Endothelial cell of hepatic sinusoid (primary cell): ENCODE data around the gene FAM234A.
"Not testable (repeated sequence)": the region's sequence is repeated elsewhere in the genome, so short reads cannot be mapped to it uniquely, and the experiment has no call there.

Source experiments
- in situ Hi-C: cut with HindIII; loops from 2 replicates; pipeline ENCODE4 v1.10.0; 2017; ENCODE audit warnings: low sequenced_read_pairs

The FAM234A gene

DNA sequence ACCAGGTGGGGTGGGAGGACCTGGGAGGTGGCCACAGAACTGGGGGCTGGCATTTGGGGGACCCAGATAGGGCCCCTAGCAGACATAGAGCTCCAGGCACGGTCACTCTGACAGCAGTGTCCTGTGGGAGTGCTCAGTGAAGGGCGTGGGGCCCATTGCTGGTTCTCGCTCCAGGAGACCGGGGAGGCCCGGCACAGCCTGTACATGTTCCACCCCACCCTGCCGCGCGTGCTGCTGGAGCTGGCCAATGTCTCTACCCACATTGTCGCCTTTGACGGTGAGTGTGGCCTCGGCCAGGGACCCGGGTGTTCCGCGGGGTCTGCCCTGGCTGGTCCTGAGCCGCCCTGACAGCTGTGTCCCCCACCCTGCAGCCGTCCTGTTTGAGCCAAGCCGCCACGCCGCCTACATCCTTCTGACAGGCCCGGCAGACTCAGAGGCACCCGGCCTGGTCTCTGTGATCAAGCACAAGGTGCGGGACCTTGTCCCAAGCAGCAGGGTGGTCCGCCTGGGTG, 29.9 kb downstream of the FAM234A start:
- in situ Hi-C loops: no loop called here

DNA sequence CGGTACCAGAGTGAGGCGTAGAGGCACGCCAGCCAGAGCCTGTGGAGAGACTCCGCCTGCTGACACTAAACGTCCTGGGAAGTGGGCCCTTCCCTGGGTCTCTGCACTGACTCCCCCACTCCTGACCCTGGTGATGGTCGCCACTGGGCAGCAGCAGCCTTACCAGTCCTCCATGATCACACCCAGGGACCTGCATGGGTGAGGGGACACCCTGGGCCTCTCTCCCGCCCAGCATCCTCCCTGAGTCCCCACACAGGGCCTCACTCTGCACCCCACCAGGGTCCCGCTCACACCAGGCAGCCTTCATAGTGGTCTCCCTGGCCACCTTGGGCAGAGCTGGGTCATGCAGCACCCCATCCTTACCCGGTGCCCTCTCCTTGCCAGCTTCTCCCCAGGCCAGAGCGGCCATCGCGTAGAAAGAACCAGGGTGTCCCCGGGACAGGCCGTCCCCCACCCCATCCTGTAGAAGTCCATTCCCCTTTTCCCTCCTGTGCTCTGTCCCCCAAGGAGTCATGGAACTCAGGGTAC, 30.4 kb downstream of the FAM234A start:
- in situ Hi-C loops: no loop called here

DNA sequence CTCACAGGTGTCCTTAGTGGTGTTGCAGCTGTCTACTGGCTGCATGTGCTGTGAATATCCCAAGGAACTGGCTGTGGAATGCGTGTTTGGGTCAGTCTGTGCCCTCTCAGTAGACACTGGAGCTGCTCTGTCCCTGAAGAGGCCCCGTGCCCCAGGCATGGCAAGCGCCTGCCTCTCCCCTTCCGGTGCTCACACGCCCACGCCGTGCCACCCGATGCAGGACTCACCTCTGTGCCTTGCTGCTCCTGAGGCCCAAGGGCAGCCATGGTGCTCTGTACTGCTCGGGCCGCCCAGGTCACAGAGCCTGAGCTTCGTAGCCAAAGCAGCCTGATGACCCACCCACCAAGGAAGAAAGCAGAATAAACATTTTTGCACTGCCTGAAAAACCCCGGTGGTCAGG, 31.1 kb downstream of the FAM234A start:
- in situ Hi-C loops: no loop called here

DNA sequence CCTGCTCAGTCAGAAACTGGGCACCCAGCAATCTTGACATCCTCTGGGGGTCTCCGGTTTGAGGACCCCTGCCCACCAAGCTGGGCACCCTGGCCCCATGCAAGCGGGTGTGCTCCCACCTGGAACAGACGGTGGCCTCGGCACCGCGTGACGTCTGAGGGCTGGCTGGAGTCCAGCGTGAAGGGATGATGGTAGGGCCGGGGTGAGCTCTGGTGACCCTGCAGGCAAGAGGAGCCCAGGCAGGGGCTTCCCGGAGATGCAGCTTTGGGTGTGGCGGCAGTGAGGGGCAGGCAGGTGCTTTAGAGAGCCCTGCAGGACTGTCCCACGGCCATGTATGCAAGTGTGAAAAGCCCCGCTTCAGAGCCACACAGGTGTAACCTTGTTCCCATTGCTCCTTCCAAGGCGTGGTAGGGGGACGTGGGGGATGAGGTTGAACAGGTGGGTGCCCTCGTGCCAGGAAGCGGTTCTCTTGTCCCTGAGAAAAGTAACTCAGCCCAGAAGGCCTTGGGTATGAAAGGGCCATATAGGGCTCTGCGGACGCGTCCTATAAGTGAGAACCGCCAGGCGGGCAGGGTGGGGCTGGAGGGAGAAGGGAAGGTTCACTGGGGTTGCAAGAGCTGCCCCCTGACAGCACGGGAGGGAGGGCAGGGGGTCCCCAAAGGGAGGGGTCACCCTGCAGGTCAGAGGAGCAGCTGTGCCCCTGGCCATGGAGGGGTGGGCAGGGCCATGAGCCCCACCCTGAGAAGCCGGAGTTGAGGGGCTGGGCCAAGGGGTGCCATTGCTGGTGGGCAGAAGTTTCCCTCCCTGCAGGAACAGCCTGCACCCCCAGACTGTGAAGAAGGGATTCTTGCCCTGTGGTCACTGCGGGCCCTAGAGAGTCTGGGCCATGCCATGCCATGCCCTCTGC, 31.9 kb downstream of the FAM234A start:
- in situ Hi-C loops: no loop called here

DNA sequence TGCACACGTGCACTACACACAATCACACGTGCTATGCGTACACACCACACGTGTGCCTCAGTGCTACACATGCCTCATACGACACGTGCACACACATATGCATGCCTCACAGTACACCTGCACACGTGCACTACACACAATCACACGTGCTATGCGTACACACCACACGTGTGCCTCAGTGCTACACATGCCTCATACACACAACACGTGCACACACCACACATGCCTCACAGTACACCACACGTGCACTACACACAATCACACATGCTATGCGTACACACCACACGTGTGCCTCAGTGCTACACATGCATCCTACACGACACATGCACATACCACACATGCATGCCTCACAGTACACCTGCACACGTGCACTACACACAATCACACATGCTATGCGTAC, 32.9 kb downstream of the FAM234A start:
- in situ Hi-C loops: not testable (repeated sequence)

DNA sequence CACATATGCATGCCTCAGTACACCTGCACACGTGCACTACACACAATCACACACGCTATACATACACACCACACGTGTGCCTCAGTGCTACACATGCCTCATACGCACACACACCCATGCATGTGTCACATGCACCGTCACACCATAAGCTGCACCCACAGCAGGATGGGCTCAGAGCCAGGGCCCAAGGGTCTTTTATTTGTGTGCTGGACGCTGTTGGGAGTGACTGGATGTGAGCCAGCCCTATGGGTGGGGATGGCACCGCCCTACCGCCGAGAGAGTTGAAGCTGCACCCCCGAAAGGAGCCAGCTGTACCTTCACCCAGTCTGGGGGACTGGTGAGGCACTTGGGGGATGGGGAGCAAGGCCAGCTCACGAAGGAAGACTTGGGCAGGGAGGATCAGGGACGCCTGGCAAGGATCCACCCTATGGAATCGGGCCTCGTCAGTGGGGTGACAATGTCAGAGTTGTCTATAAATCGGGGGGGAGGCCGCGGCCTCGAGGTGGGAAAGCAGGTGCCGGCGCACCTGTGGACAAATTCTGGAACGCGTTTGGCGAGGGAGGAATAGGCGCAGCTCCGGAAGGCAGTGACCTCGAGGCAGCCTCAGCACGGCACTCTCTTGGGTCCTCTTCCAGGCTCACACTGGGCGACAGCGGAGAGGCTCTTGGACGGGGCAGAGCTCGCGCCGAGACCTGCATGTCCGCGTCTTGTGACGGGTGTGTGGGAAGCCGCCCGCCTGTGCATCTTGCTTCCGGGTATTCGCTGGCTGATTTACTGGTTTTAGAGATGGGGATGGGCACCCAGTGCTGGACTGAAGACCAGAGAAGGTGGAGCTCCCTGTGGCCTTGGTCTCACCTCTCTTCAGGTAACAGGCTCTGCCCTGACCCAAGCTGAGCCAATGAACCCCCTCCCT, 33.8 kb downstream of the FAM234A start:
- in situ Hi-C loops: no loop called here

DNA sequence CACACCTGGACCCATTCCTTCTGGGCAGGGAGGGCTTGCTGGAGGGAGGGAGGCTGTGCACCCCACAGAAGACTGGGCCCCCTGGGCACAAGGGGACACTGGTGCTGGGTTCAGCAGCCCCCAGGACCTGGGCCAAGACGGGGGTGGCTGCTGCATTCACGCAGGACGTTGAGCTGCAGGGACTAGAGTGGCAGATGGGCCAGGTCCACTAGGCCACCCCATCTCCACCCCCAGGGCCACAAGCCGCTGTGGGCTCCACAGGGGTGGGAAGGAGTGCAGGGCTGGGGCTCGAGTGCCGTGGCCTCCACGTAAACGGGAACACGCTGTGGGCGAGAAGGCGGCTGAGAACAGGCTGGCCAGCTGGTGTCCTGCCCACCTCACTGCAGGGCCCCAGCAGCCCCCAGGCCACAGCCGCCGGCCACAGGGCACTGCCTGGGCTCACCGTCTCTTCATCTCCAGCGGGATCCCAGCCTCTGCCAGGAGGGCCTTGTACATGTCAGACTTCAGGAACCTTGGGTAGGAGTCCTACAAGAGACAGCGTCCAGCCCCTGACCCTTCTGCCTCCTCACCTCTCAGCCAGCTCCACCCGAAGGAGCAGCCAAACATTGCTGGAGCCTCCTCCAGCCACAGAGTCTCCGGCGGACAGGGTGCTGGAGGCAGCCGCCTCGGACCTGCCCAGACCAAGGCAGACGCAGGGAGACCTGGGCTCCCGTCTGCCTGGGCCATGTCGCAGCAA, 34.6 kb downstream of the FAM234A start:
- in situ Hi-C loops: no loop called here

DNA sequence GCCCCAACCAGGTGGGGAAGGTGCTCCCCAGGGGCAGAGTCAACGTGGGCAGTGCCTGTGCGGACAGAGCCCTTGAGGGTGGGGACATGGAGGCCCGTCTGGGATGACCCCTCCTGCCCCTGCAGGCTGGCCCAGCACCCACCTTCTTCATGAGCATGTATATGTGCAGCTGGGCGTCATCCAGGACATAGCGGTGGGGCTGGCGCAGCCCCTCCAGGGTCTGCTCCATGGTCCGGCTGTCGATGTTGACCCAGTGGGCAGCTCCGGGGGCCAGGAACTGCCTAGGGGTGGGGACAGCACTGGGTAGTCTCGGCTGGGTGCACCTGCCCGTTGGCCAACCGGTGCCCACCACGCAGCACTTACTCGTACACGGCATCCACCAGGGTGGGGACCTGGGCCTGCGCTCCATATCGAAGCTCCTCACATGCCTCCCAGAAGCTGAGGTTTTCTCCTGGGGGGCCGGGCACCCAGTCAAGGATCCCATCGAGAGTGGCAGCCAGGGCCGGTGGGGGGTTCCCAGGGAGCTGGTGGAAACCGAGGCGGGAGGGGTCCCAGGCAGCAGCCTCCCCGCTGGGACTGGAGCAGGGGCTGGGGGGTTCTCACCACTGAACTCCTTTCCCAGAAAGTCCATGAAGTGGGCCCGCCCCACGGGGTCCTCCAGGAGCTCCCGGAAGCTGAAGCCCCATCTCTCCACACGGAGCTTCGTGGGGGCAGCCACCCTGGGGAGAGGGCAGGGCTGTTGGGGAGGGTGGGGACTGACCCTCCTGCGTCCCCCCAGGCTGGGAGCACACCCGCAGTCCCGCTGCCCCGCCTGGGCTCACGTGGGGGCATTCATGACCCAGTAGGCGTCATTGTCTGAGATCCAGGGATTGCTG, 36.0 kb downstream of the FAM234A start:
- in situ Hi-C loops: no loop called here

DNA sequence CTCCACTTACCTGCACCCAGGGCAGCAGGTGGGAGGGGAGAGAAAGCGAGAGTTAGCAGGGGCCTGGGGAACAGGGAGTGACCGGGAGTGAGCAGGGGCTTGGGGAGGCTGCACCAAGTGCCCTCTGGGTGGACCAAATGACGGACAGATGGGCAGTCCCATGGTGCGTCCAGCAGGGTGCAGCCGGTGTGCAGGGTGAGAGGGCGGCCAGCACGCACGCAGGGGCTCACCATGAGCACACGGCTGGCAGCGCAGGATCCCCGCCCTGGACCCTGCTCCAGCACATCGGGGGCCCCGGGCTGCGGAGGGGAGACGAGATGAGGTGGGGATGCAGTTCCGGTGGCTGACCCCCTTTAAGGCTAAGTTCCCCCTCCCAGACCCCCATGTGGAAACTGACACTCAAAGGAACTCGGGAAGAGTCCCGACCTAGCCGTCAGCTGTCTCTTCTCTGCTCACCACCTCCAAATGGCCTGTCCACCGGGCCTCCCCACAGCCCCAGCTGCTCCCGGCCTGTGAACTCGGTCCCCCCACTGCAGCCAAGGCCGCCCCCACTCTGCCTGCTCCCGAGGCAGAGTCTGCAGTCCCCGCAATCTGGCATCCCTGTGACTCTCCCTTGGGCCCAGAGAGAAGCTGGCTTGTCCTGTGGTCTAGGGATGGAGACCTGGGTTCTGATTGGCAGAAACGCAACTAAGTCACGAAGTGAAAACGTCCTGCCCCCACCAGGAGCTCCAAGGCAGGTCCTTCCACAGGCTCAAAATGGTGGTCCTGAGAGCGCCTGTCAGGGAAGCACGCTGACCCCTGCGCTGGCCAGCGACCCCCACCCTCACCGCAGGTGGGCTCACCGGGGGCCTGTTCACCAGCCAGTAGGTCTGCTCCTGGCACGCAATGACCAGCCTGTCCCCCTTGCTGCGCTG, 38.3 kb downstream of the FAM234A start:
- in situ Hi-C loops: no loop called here

DNA sequence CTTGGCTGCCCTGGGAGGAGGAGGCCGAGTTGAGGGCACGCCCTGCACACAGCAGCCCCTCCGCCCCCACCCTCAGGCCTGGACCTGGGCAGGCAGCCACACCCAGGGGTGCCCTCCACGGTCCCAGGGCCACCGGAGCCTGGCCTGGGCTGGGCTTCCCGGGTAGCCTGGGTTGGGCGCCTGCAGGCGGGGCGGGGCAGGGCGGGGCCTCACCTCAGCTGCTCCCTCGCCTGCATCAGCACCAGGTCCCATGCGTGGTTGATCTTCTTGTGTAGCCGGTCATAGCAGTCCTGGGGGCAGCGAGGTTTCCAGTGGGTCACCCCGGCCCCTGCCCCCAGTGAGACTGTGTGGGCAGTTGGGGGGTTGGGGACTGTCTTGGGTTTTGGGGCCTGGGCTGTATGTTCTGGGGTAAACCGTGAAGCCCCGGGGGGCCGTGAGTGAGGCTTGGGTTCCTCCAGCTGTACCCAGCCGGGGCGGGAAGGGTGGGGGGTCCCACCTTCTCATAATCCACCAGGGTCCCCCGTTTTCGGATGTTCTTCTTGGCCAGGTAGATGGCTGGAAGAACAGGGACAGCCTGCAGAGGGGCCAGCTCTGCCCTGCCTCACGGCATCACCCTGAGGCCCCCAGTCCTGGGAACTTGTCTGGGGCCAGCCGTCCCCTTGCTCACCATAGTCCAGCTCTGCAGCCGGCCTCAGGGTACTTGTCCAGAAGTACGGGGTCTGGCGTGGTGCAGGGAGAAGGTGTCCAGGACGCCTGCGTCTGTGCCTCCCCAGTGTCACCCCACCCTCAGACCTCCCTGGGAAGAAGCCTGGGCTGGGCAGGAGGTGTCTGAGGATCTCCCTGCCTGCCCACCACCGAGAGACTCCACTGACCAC, 39.2 kb downstream of the FAM234A start:
- in situ Hi-C loops: no loop called here

DNA sequence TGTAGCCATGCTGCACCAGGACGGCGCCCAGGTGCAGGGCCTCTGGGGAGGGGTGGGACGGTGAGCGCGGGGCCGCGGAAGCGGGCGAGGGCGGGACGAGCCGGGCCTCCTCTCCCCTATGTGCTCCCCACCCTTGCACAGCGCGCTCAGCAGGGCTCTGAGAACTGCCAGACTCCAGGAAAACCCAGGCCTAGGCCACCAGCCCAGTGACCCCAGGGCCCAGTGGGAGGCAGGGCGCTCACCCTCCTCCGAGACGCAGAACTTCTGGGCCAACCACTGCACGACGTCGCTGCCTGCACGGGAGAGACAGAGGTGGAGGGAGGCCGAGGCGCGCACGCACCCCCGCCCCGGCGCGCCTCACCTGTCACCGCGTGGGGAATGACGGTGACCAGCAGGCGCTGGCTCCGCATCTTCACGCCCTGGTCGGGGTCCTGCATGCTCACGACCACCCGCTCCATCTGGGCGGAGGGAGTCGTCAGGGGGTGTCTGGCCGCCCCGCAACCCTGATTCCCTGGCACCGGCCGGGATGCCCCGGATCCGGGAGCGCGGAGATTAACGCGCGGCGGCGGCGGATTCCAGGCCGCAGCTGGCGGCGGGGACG, 40.5 kb downstream of the FAM234A start:
- in situ Hi-C loops: no loop called here

DNA sequence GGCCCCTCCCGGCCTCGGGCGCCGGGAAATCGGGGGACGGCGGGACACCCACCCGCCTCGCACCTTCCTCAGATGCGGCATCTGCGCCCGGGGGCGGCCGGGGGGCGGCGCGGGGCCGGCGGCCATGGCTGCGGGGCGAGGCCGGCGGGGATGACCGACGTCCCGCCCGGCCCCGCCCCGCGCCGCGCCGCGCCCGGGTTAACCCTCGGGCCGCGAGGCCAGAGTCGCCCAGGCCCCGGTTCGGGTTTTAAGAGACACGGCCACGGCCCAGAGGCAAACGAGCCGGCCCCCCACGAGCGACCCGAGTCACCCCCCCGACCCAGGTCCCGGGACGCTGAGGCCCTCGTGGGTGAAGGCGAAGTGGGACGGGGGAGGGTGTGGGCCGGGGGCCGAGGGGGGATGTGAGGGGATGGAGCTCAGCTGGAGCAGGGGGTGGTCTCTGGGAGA, 41.2 kb downstream of the FAM234A start, which contains the start of gene RGS11:
Gene RGS11, minus strand, starts transcription at position 159 of the 447 bp plus-strand sequence. Its CDS starts 33 bp downstream, at position 126.
- in situ Hi-C loops: no loop called here

DNA sequence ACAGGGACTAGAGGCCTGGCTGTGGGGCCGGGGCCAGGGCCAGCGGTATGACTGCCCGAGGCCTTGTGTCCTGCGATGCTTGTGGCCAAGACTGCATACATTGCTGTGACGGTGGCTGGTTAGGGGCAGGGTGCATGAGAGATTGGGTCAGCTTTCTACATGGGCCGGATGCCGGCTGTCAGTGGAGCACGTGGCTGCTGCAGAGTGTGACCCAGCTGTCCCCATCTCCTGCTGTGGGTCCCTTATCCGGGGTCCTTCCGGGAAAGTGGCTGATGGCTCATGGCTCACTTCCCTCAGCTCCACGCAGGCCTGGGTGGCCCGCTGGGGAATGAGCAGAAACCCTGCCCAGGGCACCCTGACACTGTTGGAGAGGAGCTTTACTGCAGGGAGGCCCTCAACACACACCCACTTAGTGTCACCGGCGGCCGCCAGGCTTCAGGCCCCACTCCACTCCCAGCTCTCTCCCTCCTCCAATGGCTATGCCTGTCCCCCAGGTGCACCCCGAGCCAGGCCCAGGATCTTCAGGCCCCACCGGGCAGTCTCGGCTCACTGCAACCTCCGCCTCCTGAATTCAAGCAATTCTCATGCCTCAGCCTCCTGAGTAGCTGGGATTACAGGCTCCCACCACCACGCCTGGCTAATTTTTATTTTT, 41.9 kb downstream of the FAM234A start:
- in situ Hi-C loops: no loop called here

DNA sequence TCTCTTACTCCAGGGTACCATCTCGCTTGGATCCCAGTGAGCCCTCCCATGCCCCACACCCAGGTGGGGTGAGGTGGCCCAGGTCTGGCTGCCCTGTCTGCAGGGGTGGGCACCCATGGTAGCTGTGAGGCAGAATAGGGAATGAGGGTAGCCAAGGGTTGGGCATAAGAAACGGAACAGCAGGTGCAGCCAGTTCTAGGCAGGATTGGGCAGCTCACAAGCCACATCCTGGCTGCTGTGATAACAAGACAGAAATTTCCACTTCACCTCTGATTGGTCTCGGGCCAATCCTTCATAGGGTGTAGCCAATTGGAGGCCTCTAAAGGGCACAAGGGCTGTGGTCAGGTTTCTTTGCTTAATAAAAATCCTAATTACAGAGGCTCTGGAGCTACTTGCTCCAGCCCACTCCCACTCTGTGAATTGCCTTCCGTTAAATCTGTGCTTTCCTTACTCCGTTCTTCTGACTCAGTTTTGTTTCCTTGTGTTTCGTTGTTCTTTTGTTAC, 44.3 kb downstream of the FAM234A start:
- in situ Hi-C loops: no loop called here

DNA sequence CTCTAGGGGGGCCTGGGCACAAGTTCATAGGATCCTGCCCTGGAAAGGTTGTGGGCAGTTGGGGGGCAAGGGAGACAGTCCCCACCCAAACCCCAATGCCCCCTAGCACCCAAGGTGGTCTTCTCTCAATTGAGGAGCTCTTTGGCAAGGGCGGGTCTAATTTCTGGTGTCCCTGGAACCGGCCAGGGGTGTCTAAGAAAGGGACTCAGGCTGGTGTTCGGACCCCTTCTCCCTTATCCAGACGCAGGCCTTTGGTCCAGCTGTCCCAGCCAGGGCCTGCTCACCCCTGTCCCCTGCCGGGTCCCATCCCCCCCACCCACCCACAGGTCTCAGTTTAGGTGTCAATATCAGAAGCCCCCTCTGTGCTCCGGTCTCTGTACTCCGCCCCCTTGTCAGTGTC, 44.9 kb downstream of the FAM234A start:
- in situ Hi-C loops: no loop called here

DNA sequence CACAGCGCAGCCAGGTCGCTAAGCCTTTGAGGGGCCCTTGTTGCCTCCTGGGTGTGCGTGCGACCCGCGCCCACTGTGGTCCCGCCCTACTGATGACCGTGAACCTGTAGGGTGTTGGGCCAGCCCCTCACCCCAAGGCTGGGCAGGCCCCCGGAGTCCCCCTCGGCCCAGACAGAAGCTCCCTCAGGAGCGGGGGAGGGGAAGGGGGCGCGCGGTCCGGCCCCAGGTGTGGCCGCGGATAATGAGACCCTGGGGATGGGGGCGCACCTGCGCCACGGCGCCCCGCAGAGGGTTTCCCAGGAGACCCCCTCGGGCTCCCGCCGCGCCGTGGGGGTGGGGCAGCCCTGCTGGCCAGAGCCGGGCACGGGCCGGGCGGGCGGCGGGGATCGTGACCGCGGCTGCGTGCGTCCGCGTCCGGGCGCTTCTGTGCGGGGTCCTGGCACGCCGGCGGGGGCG, 45.4 kb downstream of the FAM234A start:
- in situ Hi-C loops: no loop called here
